HEK293 (cell line): ENCODE data around the gene LIMCH1.

Experiments
- CTCF ChIA-PET: fragments of 350-600 bp; formaldehyde crosslinking; extraction: SDS; loops from one replicate; lab custom pipeline; 2021; ENCODE audit warnings: antibody characterized with exemption; lab: Yijun Ruan, JAX
- POLR2A ChIA-PET: fragments of 300-600 bp; formaldehyde crosslinking; extraction: SDS; loops from one replicate; lab custom pipeline; 2020; ENCODE audit warnings: antibody characterized with exemption, inconsistent platforms; lab: Yijun Ruan, JAX
- H3K27ac ChIP-seq: fragments of 200-500 bp; sonication (Bioruptor generic); 2 replicates; pipeline ENCODE4 v1.5.1; 2014; ENCODE audit warnings: low read depth, low read length, control low read depth, inconsistent platforms; ENCODE audit errors: extremely low read depth
- H3K36me3 ChIP-seq, 2 experiments: fragments of 200-500 bp in 1 of 2; sonication (Bioruptor generic) in 1 of 2; 1 replicate in 1 of 2; 2 replicates in 1 of 2; pipeline ENCODE4 v1.5.1; 2014 to 2017; ENCODE audit warnings: inconsistent platforms in 2 of 2, low read length in 2 of 2; ENCODE audit not compliant: control insufficient read depth in 2 of 2, insufficient read depth in 1 of 2
- H3K4me1 ChIP-seq: fragments of 200-500 bp; sonication (Bioruptor generic); 2 replicates; pipeline ENCODE4 v1.5.1; 2014; ENCODE audit warnings: mild to moderate bottlenecking, low read length, inconsistent platforms; ENCODE audit not compliant: control insufficient read depth, insufficient read depth
- H3K4me3 ChIP-seq: 2 replicates; pipeline ENCODE4 v1.5.1; 2011; ENCODE audit warnings: low read depth, mild to moderate bottlenecking, control low read depth, low read length, moderate library complexity
- H3K9me3 ChIP-seq: fragments of 200-500 bp; sonication (Bioruptor generic); 2 replicates; pipeline ENCODE4 v1.5.1; 2014; ENCODE audit warnings: low read depth, low read length, inconsistent platforms; ENCODE audit not compliant: control insufficient read depth, insufficient read depth
- GFI1B ChIP-seq: fragments of 450-650 bp; formaldehyde crosslinking; IDR thresholded peaks from 2 replicates; pipeline ENCODE4 v1.5.1; 2016; ENCODE audit warnings: missing biosample characterization, missing genetic modification characterization
- GLI4 ChIP-seq: fragments of 450-650 bp; formaldehyde crosslinking; IDR thresholded peaks from 2 replicates; pipeline ENCODE4 v1.5.1; 2016; ENCODE audit warnings: missing biosample characterization, missing genetic modification characterization
- HOXA7 ChIP-seq: sonication (generic); formaldehyde crosslinking; IDR thresholded peaks from 2 replicates; pipeline ENCODE4 v1.8.1; 2022; ENCODE audit warnings: missing genetic modification reagents, borderline replicate concordance
- OSR2 ChIP-seq: fragments of 450-650 bp; formaldehyde crosslinking; IDR thresholded peaks from 2 replicates; pipeline ENCODE4 v1.5.1; 2016; ENCODE audit warnings: missing biosample characterization, missing genetic modification characterization
- PRDM1 ChIP-seq: fragments of 450-650 bp; formaldehyde crosslinking; IDR thresholded peaks from 2 replicates; pipeline ENCODE4; 2016; ENCODE audit warnings: missing biosample characterization, missing genetic modification characterization
- SCRT2 ChIP-seq: fragments of 450-650 bp; formaldehyde crosslinking; IDR thresholded peaks from 2 replicates; pipeline ENCODE4 v1.5.1; 2016; ENCODE audit warnings: missing biosample characterization, missing genetic modification characterization
- SP2 ChIP-seq: fragments of 450-650 bp; formaldehyde crosslinking; IDR thresholded peaks from 2 replicates; pipeline ENCODE4 v1.5.1; 2016; ENCODE audit warnings: missing biosample characterization, missing genetic modification characterization
- TCF7L2 ChIP-seq: IDR thresholded peaks from 2 replicates; pipeline ENCODE4 v1.6.1; 2011; ENCODE audit warnings: low read depth, mild to moderate bottlenecking, inconsistent platforms, low read length, moderate library complexity, borderline replicate concordance
- TRIM28 ChIP-seq: IDR thresholded peaks from 2 replicates; pipeline ENCODE4 v1.6.1; 2011; ENCODE audit warnings: low read length, control low read depth, borderline replicate concordance
- ZBTB7A ChIP-seq: fragments of 450-650 bp; formaldehyde crosslinking; IDR thresholded peaks from 2 replicates; pipeline ENCODE4 v1.5.1; 2016; ENCODE audit warnings: low read depth, missing biosample characterization, missing genetic modification characterization
- ZFP37 ChIP-seq: fragments of 450-650 bp; formaldehyde crosslinking; IDR thresholded peaks from 2 replicates; pipeline ENCODE4 v1.5.1; 2016; ENCODE audit warnings: missing biosample characterization, missing genetic modification characterization
- ZIC2 ChIP-seq: fragments of 450-650 bp; formaldehyde crosslinking; IDR thresholded peaks from 2 replicates; pipeline ENCODE4 v1.5.1; 2016; ENCODE audit warnings: missing biosample characterization, missing genetic modification characterization
- ZNF140 ChIP-seq: fragments of 450-650 bp; formaldehyde crosslinking; IDR thresholded peaks from 2 replicates; pipeline ENCODE4 v1.5.1; 2016; ENCODE audit warnings: missing biosample characterization, missing genetic modification characterization
- ZNF302 ChIP-seq: fragments of 450-650 bp; formaldehyde crosslinking; IDR thresholded peaks from 2 replicates; pipeline ENCODE4 v1.5.1; 2016; ENCODE audit warnings: missing biosample characterization, missing genetic modification characterization, low read depth
- ZNF341 ChIP-seq: fragments of 450-650 bp; formaldehyde crosslinking; IDR thresholded peaks from 2 replicates; pipeline ENCODE4; 2016; ENCODE audit warnings: low read depth, missing biosample characterization, missing genetic modification characterization
- ZNF354C ChIP-seq: fragments of 450-650 bp; formaldehyde crosslinking; IDR thresholded peaks from 2 replicates; pipeline ENCODE4 v1.5.1; 2016; ENCODE audit warnings: missing biosample characterization, missing genetic modification characterization, low read depth, borderline replicate concordance
- ZNF426 ChIP-seq: fragments of 450-650 bp; formaldehyde crosslinking; IDR thresholded peaks from 2 replicates; pipeline ENCODE4 v1.5.1; 2017; ENCODE audit warnings: missing biosample characterization, missing genetic modification characterization, mild to moderate bottlenecking, inconsistent platforms, moderate library complexity
- ZNF530 ChIP-seq: fragments of 450-650 bp; formaldehyde crosslinking; IDR thresholded peaks from 2 replicates; pipeline ENCODE4 v1.5.1; 2016; ENCODE audit warnings: low read depth, missing biosample characterization, missing genetic modification characterization
- ZNF555 ChIP-seq: fragments of 450-650 bp; formaldehyde crosslinking; conservative IDR thresholded peaks from 2 replicates; pipeline ENCODE4 v1.5.1; 2017; ENCODE audit warnings: missing biosample characterization, mild to moderate bottlenecking, missing genetic modification characterization, inconsistent platforms
- ZNF561 ChIP-seq: fragments of 450-650 bp; IDR thresholded peaks from 2 replicates; pipeline ENCODE4 v1.5.1; 2018; ENCODE audit warnings: missing biosample characterization, missing genetic modification characterization, borderline replicate concordance
- ZNF571 ChIP-seq: fragments of 450-650 bp; formaldehyde crosslinking; IDR thresholded peaks from 2 replicates; pipeline ENCODE4 v1.5.0; 2017; ENCODE audit warnings: missing biosample characterization, missing genetic modification characterization
- ZNF660 ChIP-seq: fragments of 450-650 bp; IDR thresholded peaks from 2 replicates; pipeline ENCODE4 v1.5.1; 2018; ENCODE audit warnings: missing biosample characterization, mild to moderate bottlenecking, missing genetic modification characterization
- ZNF837 ChIP-seq: fragments of 450-650 bp; formaldehyde crosslinking; IDR thresholded peaks from 2 replicates; pipeline ENCODE4 v1.5.1; 2016; ENCODE audit warnings: missing biosample characterization, missing genetic modification characterization
- ZSCAN16 ChIP-seq: fragments of 450-650 bp; formaldehyde crosslinking; IDR thresholded peaks from 2 replicates; pipeline ENCODE4 v1.5.1; 2016; ENCODE audit warnings: missing biosample characterization, missing genetic modification characterization
- TF ChIP-seq, protein P1 (sequence below): fragments of 450-650 bp; formaldehyde crosslinking; IDR thresholded peaks from 2 replicates; pipeline ENCODE4 v1.5.1; 2017; ENCODE audit warnings: missing biosample characterization, missing genetic modification characterization
- TF ChIP-seq, protein P2 (sequence below): fragments of 450-650 bp; formaldehyde crosslinking; conservative IDR thresholded peaks from 2 replicates; pipeline ENCODE4 v1.5.1; 2016; ENCODE audit warnings: low read depth, missing biosample characterization, missing genetic modification characterization
- TF ChIP-seq, protein P3 (sequence below): fragments of 450-650 bp; formaldehyde crosslinking; IDR thresholded peaks from 2 replicates; pipeline ENCODE4 v1.5.1; 2016; ENCODE audit warnings: missing biosample characterization, missing genetic modification characterization

LIMCH1 gene

DNA sequence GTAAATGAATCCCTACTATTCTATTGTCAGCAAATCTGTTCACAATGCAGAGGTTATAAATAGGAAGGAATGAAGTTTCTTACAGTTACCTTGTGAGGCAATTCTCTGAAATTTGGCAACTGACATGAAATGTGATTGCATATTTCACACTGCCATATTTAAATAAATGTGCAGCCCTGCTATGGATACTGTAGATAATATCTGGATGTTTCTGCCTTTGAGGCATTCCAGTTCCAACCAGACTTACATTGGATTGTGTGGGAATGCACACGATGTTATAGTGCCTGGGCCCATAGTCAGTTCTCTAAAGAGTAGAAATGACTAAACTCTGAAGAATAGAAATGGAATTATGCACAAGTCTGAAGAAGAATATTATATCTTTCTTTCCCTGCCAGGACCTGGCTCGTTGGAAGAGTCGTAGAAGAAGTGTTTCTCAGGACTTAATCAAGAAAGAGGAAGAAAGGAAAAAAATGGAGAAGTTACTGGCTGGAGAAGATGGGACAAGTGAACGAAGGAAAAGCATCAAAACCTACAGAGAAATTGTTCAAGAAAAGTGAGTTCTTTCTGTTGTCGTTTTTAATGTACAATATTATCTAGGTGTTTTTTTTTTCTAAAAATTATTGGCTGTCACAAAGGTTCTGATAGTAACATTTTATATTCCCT lies 107.9 kb downstream of the LIMCH1 start:
- H3K4me3 ChIP-seq, result no peak overlapping the region
- ChIA-PET CTCF (no interaction called here), POLR2A (no interaction called here)
- no peak for TF ChIP-seq ZNF555 (tag by site-specific recombination)
- no peak for TF ChIP-seq ZNF837 (tag by site-specific recombination)
- no peak for TF ChIP-seq PRDM1 (tag by site-specific recombination)
- no peak for TF ChIP-seq ZNF426 (tag by site-specific recombination)
- TF ChIP-seq GFI1B, result no peak
- no peak for TF ChIP-seq ZIC2
- no peak for TF ChIP-seq ZSCAN16 (tag by site-specific recombination)
- TF ChIP-seq, protein P1, sequence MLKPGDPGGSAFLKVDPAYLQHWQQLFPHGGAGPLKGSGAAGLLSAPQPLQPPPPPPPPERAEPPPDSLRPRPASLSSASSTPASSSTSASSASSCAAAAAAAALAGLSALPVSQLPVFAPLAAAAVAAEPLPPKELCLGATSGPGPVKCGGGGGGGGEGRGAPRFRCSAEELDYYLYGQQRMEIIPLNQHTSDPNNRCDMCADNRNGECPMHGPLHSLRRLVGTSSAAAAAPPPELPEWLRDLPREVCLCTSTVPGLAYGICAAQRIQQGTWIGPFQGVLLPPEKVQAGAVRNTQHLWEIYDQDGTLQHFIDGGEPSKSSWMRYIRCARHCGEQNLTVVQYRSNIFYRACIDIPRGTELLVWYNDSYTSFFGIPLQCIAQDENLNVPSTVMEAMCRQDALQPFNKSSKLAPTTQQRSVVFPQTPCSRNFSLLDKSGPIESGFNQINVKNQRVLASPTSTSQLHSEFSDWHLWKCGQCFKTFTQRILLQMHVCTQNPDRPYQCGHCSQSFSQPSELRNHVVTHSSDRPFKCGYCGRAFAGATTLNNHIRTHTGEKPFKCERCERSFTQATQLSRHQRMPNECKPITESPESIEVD (tag by site-specific recombination), result no peak
- no peak for TF ChIP-seq ZNF341 (tag by site-specific recombination)
- TF ChIP-seq ZNF302 (tag by site-specific recombination), result no peak
- TF ChIP-seq, protein P2, sequence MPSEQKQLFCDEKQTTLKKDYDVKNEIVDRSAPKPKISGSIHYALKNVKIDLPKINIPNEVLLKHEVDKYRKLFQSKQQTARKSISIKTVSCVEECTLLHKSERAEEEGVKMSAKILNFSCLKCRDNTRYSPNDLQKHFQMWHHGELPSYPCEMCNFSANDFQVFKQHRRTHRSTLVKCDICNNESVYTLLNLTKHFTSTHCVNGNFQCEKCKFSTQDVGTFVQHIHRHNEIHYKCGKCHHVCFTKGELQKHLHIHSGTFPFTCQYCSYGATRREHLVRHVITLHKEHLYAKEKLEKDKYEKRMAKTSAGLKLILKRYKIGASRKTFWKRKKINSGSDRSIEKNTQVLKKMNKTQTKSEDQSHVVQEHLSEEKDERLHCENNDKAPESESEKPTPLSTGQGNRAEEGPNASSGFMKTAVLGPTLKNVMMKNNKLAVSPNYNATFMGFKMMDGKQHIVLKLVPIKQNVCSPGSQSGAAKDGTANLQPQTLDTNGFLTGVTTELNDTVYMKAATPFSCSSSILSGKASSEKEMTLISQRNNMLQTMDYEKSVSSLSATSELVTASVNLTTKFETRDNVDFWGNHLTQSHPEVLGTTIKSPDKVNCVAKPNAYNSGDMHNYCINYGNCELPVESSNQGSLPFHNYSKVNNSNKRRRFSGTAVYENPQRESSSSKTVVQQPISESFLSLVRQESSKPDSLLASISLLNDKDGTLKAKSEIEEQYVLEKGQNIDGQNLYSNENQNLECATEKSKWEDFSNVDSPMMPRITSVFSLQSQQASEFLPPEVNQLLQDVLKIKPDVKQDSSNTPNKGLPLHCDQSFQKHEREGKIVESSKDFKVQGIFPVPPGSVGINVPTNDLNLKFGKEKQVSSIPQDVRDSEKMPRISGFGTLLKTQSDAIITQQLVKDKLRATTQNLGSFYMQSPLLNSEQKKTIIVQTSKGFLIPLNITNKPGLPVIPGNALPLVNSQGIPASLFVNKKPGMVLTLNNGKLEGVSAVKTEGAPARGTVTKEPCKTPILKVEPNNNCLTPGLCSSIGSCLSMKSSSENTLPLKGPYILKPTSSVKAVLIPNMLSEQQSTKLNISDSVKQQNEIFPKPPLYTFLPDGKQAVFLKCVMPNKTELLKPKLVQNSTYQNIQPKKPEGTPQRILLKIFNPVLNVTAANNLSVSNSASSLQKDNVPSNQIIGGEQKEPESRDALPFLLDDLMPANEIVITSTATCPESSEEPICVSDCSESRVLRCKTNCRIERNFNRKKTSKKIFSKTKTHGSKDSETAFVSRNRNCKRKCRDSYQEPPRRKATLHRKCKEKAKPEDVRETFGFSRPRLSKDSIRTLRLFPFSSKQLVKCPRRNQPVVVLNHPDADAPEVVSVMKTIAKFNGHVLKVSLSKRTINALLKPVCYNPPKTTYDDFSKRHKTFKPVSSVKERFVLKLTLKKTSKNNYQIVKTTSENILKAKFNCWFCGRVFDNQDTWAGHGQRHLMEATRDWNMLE, result no peak
- peaks cover 0 to 14% of the 10 kb centered on the region in 2 experiments; a peak in 1 of 3 replicates for H3K36me3 ChIP-seq
- H3K9me3 ChIP-seq, result no peaks in the 10 kb centered on the region
- no peaks in the 10 kb centered on the region for H3K4me1 ChIP-seq
- H3K27ac ChIP-seq, result no peak overlapping the region

DNA sequence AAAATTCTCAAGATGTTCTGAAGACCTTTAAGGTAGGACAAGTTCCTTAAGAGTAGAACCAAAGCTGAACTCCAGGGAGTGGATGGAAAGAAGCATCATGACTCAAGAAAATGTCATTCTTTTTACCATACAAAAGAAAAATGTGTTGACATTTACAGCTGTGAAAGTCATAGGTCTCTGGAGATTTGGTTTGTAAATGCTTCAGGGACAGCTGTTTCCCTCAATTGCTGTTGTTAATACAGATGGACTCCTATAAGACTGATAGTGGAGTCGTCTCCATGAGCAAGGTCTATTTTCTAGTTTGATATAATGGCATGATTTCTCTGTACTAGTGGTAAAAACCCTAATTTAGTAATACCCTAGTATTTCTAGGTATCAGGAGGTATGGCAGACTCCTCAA lies 108.9 kb downstream of the LIMCH1 start:
- ChIA-PET CTCF (interaction anchor here (0.6 kb wide), 1 partner anchor 14 kb away, joined by 3 read pairs; no protein-coding TSS in a partner anchor), POLR2A (no interaction called here)
- TF ChIP-seq ZNF140 (tag by site-specific recombination) (no peak), ZFP37 (tag by site-specific recombination) (no peak), GLI4 (no peak), ZNF354C (tag by site-specific recombination) (no peak), ZNF561 (tag by site-specific recombination) (no peak), OSR2 (tag by site-specific recombination) (no peak), ZNF530 (tag by site-specific recombination) (no peak), HOXA7 (CRISPR knock-in tag) (no peak), TCF7L2 (no peak), TRIM28 (no peak), SP2 (tag by site-specific recombination) (no peak), ZBTB7A (tag by site-specific recombination) (no peak), ZNF660 (tag by site-specific recombination) (no peak), SCRT2 (tag by site-specific recombination) (no peak), ZNF571 (tag by site-specific recombination) (no peak)
- TF ChIP-seq, protein P3, sequence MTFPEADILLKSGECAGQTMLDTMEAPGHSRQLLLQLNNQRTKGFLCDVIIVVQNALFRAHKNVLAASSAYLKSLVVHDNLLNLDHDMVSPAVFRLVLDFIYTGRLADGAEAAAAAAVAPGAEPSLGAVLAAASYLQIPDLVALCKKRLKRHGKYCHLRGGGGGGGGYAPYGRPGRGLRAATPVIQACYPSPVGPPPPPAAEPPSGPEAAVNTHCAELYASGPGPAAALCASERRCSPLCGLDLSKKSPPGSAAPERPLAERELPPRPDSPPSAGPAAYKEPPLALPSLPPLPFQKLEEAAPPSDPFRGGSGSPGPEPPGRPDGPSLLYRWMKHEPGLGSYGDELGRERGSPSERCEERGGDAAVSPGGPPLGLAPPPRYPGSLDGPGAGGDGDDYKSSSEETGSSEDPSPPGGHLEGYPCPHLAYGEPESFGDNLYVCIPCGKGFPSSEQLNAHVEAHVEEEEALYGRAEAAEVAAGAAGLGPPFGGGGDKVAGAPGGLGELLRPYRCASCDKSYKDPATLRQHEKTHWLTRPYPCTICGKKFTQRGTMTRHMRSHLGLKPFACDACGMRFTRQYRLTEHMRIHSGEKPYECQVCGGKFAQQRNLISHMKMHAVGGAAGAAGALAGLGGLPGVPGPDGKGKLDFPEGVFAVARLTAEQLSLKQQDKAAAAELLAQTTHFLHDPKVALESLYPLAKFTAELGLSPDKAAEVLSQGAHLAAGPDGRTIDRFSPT (tag by site-specific recombination), result no peak

More for the DNA sequence above, 108.9 kb downstream of the LIMCH1 start:
- H3K9me3 ChIP-seq, result no peaks in the 10 kb centered on the region
- no peak overlapping the region for H3K4me3 ChIP-seq
- peaks cover 0 to 14% of the 10 kb centered on the region in 2 experiments; a peak in 1 of 3 replicates for H3K36me3 ChIP-seq
- no peak overlapping the region for H3K27ac ChIP-seq
- no peaks in the 10 kb centered on the region for H3K4me1 ChIP-seq
